Stimulated activated CD4-positive, alpha-beta T cell treated with anti-CD3 and anti-CD28 coated beads, Interleukin-12 subunit alpha, Interleukin-12 subunit beta, amount 100 ng/mL, for 24 hours (primary cell): ENCODE measurements around the gene TOR1AIP1.
"Not testable (repeated sequence)": the region's sequence is repeated elsewhere in the genome, so short reads cannot be mapped to it uniquely, and the experiment has no call there.

Experiments
- DNase-seq, 2 experiments: peaks; one replicate each; pipeline ENCODE4 v3.0.0-alpha.2; 2020; ENCODE audit warnings: low read depth in 2 of 2

The TOR1AIP1 gene

GRCh38 chr1:179937668-179938254, 55.7 kb downstream of the TOR1AIP1 start:
- no peak for DNase-seq

GRCh38 chr1:179938752-179939151, 56.7 kb downstream of the TOR1AIP1 start:
- DNase-seq: no peak

- DNase-seq: no peak
Observed at GRCh38 chr1:179939941-179940340, 57.9 kb downstream of the TOR1AIP1 start.

GRCh38 chr1:179941454-179941853, 59.4 kb downstream of the TOR1AIP1 start:
- no peak for DNase-seq

- DNase-seq: no peak
Observed at GRCh38 chr1:179950651-179951050, 68.6 kb downstream of the TOR1AIP1 start.

GRCh38 chr1:179951383-179952144, 69.5 kb downstream of the TOR1AIP1 start:
- DNase-seq: no peak

- DNase-seq: no peak
Observed at GRCh38 chr1:179952186-179952585, 70.1 kb downstream of the TOR1AIP1 start.

- DNase-seq: peak in 1 of 2 experiments; percentile 25
Observed at GRCh38 chr1:179953974-179954492, 71.9 kb downstream of the TOR1AIP1 start.

- DNase-seq: peak; percentile 93 to 96
Observed at GRCh38 chr1:179954493-179955286, 72.6 kb downstream of the TOR1AIP1 start, which contains the start of gene CEP350. Gene CEP350, plus strand, starts transcription at chr1:179954810. Its CDS starts 31,372 bp downstream, at chr1:179986182.

GRCh38 chr1:179955287-179955680, 73.2 kb downstream of the TOR1AIP1 start:
- no peak for DNase-seq

GRCh38 chr1:179955731-179956130, 73.6 kb downstream of the TOR1AIP1 start:
- DNase-seq: no peak

GRCh38 chr1:179958359-179958758, 76.3 kb downstream of the TOR1AIP1 start:
- DNase-seq: no peak

- not testable (repeated sequence) for DNase-seq
Observed at GRCh38 chr1:179962168-179962567, 80.1 kb downstream of the TOR1AIP1 start.

GRCh38 chr1:179966551-179966950, 84.5 kb downstream of the TOR1AIP1 start:
- no peak for DNase-seq

GRCh38 chr1:179968284-179968993, 86.4 kb downstream of the TOR1AIP1 start:
- DNase-seq: no peak

- DNase-seq: no peak
Observed at GRCh38 chr1:179968994-179969919, 87.2 kb downstream of the TOR1AIP1 start.
